T-helper 22 cell (primary cell): ENCODE data around the gene NAV2.

Source experiments
- DNase-seq: peaks from one replicate; pipeline ENCODE4 v3.0.0-alpha.2; 2020; ENCODE audit warnings: low read depth

The NAV2 gene

DNA sequence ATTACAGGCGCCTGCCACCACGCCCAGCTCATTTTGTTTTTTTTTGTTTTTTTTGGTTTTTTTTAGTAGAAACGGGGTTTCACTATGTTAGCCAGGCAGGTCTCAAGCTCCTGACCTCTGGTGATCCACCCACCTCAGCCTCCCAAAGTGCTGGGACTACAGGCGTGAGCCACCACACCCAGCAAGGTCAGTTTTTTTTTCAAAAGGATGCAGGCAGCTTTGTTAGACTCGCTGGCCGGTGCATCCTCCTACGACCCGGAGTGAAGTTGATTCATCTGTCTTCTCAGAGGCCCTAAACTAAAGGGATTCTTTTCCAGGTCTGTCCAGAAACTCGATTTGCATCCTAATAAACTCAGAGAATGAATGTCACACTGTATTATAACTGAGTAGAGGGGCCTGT, 265.3 kb downstream of the NAV2 start:
- no peak for DNase-seq

GRCh38 chr11:19978668-19979518, 266.3 kb downstream of the NAV2 start:
- no peak for DNase-seq

- DNase-seq = no peak
Observed at GRCh38 chr11:19979519-19979845, 266.8 kb downstream of the NAV2 start.

GRCh38 chr11:19980388-19980787, 267.8 kb downstream of the NAV2 start:
- DNase-seq = no peak

DNA sequence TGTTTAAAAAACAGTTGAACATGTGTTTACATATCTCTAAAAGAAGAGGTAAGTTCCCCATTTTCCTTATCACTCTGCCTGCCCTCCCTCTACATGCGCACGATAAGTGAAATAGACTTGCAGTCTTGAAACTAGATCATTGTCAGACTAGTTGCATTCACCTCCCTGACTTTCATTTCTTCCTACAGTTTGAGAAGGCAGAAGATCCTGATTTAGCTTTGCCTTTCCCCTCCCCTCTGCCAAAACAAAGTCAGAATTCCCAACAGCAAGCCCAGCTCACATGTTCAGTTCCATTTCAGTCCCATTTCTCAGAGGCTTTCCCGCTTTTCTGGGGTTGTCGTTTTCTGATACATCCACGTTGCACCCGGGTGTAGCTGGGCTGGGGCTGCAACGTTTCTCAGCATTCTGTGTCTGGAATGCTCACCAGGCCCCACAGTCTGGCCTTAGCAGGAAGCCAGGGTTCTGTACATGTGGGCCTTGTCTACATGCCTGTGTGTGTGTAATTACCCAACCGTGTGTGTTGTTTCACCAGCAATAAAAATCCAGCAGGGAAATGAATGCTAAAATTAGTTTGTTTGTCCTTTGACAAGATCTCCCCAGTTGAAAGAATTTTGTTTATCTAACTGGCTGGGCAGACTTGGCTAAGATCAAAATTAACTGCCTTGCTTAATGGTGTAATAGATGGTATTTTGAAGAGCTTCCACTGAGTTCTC, 268.5 kb downstream of the NAV2 start:
- no peak for DNase-seq

- DNase-seq = no peak
Observed at GRCh38 chr11:19982774-19983495, 270.3 kb downstream of the NAV2 start.

- no peak for DNase-seq
Observed at GRCh38 chr11:19984048-19984742, 271.6 kb downstream of the NAV2 start.

GRCh38 chr11:19985111-19985510, 272.5 kb downstream of the NAV2 start:
- no peak for DNase-seq

DNA sequence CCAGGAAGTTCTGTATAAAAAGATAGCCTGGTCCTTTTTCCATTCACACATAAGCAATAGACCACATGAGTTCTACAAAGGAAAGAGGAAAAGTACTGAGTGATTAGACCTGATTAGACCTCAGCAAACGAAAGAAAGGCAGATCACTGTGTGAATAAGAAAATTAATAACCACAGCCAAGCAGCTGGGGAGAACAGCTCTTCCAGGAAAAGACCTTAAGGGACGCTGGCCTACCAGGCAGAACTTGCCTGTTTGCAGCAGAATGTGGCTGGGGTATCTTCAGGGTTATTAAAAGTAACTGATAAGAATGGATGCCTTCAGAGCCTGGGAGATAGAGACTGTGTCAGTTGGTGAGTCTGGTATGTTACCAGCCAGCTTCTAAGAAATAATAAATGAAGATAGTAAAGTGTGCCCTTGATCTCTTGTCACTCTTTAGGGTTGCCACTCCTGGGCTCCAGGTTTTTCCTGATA, 274.7 kb downstream of the NAV2 start:
- no peak for DNase-seq

DNA sequence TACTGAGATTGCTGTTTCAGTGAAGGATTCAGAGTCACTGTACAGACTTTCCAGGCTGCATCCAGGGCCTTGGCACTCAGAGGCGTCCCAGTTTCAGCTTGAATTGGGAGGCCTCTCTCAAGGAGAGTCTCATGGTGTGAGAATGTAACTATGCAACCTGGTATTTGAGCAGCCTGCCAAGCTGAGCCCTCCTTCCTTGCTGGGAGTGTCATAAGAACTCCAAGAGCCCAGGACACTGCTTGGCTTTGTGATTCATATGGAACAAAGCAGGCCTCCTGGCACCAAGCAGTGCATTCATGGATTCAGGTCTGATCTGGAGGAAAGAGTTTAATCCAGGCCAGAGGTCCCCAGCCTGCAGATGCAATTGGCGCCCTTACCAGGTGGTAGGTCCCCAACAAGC, 276.0 kb downstream of the NAV2 start:
- no peak for DNase-seq

DNA sequence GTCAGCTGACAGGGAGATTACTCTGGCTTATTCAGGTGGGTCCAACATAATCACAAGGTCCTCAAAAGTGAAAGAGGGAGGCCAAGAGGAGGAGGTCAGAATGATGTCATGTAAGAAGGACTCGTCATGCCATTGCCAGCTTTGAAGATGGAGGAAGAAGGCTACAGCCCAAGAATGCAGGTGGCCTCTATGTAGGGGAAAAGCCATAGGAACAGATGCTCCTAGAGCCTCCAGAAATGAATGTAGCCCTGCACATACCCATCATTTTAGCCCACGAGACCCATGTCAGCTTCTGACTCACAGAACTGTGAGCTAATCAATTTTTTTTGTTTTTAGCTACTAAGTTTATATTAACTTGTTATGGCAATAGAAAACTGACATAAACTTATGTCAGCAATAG, 276.6 kb downstream of the NAV2 start:
- no peak for DNase-seq

DNA sequence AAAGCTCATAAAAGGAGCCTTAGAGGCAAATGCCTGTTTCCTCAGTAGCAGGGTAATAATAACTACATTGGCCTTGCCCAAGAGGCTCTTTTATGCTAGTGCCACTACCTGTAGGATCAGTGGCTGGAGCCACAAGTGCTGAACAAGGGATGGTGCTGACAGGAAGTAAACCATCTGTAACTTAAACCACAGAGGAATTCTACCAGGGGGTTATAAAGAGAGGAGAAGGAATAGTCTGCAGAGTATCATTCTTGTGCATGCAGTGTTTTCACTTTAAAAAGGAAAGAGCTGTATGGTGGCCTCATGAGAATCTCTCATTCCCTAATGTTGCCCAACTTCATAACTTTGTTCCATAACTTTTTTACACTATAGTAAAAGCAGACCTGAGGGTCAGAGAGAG, 279.5 kb downstream of the NAV2 start:
- no peak for DNase-seq

- no peak for DNase-seq
Observed at GRCh38 chr11:19992998-19993397, 280.4 kb downstream of the NAV2 start.

GRCh38 chr11:19994672-19995071, 282.0 kb downstream of the NAV2 start:
- DNase-seq = no peak

GRCh38 chr11:19995145-19995544, 282.5 kb downstream of the NAV2 start:
- DNase-seq = no peak

GRCh38 chr11:19996571-19996970, 283.9 kb downstream of the NAV2 start:
- DNase-seq = no peak

DNA sequence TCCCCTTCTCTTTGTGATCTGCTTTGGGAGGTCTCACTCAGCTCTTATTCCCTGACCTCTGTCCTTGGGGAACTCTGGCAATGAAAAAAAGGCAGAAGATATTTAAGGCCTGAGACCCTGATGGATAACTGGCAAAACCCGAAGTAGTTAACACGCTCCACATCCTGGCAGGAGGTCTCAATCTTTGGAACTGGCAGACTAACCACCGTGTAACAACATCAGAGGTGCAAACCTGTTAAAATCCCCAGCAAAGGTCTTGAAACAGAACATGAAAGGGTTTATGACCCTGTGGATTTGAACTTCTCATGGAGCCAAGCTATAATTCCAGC, 287.3 kb downstream of the NAV2 start:
- DNase-seq = no peak

GRCh38 chr11:20000351-20001134, 287.9 kb downstream of the NAV2 start:
- DNase-seq = no peak

GRCh38 chr11:20002312-20003216, 289.9 kb downstream of the NAV2 start:
- no peak for DNase-seq

DNA sequence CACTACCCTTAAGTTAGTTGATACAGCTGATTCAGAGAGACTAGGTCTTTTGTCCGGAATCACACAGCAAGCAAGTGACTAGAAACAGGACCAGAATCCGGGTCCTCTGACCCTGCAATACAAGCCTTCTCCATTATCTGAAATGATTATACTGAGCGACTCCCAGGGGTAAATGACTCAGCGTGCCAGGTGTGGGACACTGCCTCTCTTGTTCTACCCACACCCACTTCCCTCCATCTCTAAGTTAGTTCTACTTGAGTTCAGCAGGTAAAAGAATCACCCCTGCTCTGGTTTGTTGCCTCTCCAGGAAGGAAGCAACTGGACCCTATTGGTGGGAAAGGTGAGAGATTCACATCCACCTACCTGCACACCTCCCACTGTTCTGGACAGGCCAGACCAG, 290.7 kb downstream of the NAV2 start:
- no peak for DNase-seq

DNA sequence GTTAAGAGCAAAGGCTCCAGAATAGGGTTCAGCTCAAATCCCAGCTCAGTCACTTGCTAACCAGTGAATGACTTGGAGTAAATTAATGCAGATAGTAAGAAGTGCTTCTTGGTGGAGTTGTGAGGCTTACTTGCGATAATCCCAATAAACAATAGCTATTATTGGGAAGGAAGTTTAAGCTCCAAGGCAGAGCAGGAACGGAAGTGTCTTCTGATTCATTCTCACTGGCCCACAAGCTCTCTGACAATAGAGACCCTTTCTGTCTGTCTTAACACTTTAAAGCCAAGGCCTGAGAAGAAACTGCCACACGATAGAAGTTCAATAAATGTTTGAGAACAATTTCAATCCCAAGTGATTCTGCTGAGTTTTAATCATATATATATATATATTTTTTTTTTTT, 292.2 kb downstream of the NAV2 start:
- no peak for DNase-seq
